HEK293 (cell line): ENCODE measurements around the gene DLX6.

Source experiments
- CTCF ChIP-seq: fragments of 450-650 bp; formaldehyde crosslinking; IDR thresholded peaks from 2 replicates; pipeline ENCODE4 v1.5.1; 2016; ENCODE audit warnings: missing biosample characterization, missing genetic modification characterization
- ZNF274 ChIP-seq, 2 experiments: fragments of 200-500 bp in 1 of 2; fragments of 450-650 bp in 1 of 2; sonication (Bioruptor generic) in 1 of 2; formaldehyde crosslinking in 1 of 2; IDR thresholded peaks; 2 replicates each; pipeline versions ENCODE4 v1.5.1 to v1.6.1; 2014 to 2016; ENCODE audit warnings: borderline replicate concordance in 1 of 2, inconsistent platforms in 1 of 2, low read length in 1 of 2, missing biosample characterization in 1 of 2, missing genetic modification characterization in 1 of 2
- ZNF639 ChIP-seq: fragments of 450-650 bp; formaldehyde crosslinking; IDR thresholded peaks from 2 replicates; pipeline ENCODE4 v1.5.1; 2016; ENCODE audit warnings: missing biosample characterization, missing genetic modification characterization

- TF ChIP-seq CTCF (tag by site-specific recombination) = no peak
- no peak for TF ChIP-seq ZNF274 (IDR thresholded peaks at IDR 0.05; ENCODE audit: low read length)
- TF ChIP-seq ZNF274 (tag by site-specific recombination; IDR thresholded peaks at IDR 0.05; ENCODE audit: borderline replicate concordance) = no peak
- TF ChIP-seq ZNF639 (tag by site-specific recombination) = no peak
Observed at GRCh38 chr7:96989859-96990317, 15.5 kb upstream of the DLX6 start.
